ENCODE measurements around the gene MYO1B. TPM values are rescaled to one million over a fixed set of nuclear protein-coding genes. Genes with fewer than 3 reads are reported as not detected.

The MYO1B gene
- total RNA-seq: 274 and 293 TPM in 2 replicates

GRCh38 chr2:191245046-191245868 lies at the start of gene MYO1B:
MYO1B (plus strand) TSS chr2:191245404; CDS start chr2:191276896, 31,492 bp downstream.

Small RNAs within 50 kb of the gene (small RNA-seq; reads per million reads assigned to genes)
- not detected for gene RNU6-1045P

Other genes with a start within 250 kb of the MYO1B start
- 433 and 537 TPM in 2 replicates for gene STAT1, start 231.2 kb upstream of the MYO1B start, total RNA-seq
- gene STAT4, start 94.4 kb upstream of the MYO1B start, total RNA-seq: 5.6 and 10.1 TPM in 2 replicates

Data from hair follicle dermal papilla cell (primary cell).